Dermis blood vessel endothelial cell (primary cell): ENCODE data around the gene ATP2B2. TPM values are rescaled to one million over a fixed set of nuclear protein-coding genes. Genes with fewer than 3 reads are reported as not detected.

Experiments
- DNase-seq: peaks from one replicate; pipeline ENCODE4 v3.0.0; 2010
- total RNA-seq: library from RNA; depleted of rRNA; stranded (reverse); fragments of >200 nt; gene quantifications from 2 replicates; pipeline ENCODE4 v1.2.3, GENCODE V29; 2014

The ATP2B2 gene
- total RNA-seq, 1 donor from 2014 or later = not detected

DNA sequence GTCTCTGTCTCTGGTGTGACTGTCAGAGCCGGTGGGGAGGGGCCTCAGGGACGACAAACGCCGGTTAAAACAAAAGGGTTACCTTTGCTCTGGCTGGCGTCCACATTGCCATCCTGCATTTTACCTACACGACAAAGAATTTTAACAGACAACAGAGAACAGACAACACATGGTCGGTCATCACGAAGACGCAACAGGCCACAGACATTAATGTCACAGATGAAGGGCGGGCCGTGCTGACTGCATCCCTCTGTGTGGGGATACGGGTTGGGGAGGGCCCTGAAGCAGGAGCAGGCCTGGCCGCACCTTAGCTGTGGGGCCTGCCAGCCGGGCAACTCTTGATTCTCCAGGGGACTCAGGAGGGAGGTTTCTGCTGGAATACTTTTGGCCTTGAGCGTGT lies 126.2 kb downstream of the ATP2B2 start:
- DNase-seq = no peak

DNA sequence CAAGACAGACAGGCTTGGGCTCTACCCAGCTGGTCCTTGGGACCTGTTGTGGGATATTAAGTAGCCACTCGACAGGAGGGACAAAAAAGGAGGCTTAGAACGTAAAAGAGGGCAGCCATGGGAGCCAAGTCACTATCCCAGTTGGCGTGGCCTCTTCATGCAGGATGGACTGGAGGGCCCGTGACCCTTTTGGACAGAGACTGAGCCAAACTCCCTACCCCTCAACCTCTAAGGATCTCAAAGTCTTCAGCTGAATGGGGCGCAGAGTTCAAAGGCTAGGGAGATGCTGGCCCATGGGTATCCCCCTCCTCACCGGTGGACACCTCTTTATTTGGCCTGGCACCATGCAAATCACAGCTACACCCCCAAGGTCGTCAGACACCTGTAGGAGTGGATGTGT lies 126.6 kb downstream of the ATP2B2 start:
- DNase-seq = no peak

DNA sequence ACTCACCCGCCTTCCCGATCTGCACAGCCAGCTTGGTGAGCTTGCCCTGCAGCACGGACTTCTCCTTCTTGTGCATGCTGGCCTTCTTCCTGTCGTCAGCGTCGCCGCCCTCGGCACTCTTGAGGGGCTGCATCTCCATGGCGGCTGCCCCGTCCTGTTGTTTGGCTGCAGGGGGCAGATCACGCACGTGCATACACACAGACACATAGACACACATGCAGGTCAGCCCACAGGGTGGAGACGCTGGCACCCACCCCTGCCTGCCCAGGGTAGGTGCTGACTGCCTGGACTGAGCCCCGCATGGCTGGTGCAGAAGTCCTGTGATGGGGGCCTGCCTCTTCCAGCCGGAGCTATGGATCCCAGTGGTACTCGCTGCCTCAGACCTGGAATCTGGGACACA lies 127.1 kb downstream of the ATP2B2 start:
- DNase-seq = no peak

DNA sequence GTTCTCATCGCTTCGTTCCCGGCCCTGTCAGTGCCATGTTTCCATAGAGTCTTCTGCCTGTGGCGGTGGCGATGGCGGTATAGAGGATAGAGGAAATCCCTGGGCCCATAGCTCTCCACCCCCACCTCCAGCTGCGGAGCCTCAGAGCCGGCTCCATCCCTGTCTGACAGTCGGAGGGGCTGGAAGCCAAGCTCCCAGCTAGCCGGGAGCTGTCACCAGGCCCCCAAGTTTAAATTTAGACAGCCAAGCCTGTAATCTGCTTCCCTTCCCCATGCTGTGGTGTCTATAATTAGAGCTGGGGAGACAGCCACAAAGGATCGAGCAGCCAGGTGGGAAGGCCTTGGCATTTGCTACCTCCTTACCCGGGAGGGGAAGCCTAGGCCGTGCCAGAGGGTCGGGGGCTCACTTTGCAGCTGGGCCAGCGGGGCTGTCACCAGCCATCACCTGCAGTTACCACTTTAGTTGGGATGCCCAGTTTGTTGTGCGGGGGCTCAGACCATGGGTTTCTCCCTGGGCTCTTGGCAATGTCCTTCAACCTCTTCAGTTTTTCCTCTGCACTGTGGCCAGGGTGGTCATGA lies 128.1 kb downstream of the ATP2B2 start:
- DNase-seq = no peak

DNA sequence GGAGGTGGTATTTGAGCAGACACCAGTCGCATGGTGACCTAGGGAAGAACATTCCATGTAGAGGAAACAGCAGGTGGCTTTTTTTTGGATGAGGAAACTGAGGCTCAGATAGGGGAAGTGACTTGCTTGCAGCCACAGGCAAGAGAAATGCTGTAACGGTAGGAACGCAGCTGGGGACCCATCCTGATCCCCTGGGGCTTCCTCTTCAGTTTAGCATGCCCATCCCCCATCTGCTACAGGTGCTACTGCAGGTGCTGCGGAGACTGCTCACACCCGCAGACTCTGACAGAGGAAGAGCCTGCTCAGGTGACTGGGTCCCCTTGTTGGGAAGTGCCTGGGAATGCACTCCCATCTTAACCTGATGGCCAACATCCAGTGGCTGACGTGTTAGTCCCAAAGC lies 129.0 kb downstream of the ATP2B2 start:
- no peak for DNase-seq

DNA sequence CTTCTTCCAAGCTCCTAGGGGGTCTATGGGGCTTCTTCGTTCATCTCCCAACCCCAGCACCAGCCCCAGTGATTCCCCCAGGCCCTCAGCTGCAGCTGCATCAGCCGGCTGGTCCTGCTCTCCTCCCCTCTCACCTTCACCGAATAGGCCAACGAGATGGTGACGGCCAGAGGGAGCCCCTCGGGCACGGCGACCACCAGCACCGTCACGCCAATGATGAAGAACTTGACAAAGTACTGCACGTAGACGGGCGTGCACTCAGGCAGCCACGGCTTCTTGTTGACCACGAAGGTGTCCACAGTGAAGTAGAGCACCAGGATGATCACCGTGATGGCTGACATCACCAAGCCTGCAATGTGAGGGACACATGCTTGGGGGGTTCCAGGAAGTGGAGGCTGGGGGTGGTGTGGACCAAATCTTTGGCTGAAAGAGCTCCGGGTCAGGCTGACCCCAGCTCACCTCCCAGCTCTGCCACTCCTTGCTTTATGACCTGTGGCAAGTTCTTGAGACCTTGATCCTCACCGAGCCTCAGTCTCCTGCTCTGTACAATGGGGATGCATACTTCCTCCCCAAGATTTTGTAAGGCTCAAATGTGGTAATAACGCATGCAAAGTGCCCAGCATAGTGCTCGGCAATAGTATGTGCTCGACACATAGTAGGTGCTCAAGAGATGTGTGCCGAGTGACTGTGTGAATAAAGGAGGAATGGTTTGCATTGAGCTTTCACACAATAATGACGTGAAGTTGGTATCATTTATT lies 129.9 kb downstream of the ATP2B2 start:
- no peak for DNase-seq

DNA sequence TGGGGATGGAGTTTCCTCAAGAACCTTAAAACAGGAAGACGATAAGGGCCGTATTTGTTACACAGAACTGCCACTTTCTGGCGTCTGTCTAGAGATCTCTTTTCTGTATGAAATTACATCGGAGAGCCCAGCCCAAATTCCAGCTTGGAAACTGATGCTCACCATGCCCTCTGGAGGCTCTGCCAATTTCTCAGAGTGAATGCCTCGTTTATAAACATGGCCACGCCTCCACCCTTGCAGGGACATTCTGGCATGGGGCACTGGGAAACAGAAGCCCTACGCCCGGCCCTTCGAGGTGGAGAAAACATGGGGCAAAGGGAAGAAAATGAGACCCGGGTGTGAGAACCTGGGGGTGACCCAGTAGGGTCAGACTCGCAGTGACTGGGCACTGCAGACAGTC lies 131.1 kb downstream of the ATP2B2 start:
- DNase-seq = no peak

DNA sequence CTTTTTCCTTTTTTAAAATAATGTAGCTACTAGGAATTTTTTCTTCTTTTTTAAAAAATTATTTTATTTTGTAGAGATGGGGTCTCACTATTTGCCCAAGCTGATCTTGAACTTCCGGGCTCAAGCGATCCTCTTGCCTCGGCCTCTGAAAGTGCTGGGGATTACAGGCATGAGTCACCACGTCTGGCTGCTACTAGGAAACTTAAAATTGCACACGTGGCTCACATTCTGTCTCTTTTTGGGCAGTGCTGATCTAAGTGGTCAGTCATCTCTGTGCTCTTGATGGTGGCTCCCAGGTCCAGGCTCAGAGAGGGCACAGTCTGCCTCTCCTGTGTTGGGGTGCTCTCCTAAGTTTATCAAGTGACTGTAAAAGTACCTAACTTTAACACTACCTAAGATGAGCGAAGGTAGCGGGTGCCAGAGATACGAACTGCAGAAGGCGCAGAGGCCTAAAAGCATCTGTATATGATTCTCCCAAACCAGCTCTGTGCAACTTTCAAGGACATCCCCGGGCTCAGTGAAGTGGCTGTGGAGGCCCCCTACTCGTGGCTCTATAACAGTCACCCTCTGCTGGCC lies 131.6 kb downstream of the ATP2B2 start:
- DNase-seq = no peak

DNA sequence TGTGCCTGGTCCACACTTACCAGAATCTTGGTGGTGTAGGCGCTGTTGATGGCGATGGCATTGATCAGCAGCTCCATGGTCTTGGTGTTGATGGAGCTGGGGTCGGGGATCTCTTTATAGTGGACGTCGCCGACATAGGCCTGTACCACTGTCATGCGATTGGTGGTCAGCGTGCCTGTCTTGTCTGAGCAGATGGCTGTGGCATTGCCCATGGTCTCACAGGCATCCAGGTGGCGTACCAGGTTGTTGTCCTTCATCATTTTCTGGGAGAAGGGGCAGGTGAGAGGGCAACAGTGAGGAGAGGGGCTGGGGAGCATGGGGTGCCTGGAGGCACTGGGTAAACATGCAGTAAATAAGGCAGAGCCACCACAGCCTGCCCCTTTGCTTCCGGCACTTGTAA lies 133.6 kb downstream of the ATP2B2 start:
- no peak for DNase-seq

DNA sequence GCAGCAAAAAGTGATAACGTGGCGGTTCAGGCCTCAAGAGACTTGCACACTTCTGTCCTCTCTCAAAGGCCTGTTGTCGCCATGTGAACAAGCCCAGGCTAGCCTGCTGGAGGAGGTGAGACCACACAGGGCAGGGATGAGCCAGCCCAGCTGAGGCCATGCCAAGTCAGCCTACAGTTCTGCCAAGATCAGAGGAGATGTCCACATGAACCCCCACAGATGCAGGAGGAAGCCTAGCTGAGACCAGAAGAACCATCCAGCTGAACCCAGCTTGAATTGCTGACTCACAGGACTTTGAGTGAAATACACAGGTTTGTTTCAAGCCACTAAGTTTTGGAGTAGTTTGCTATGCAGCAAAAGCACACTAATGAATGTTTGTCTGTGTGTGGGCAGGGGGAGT lies 134.2 kb downstream of the ATP2B2 start:
- DNase-seq = no peak

DNA sequence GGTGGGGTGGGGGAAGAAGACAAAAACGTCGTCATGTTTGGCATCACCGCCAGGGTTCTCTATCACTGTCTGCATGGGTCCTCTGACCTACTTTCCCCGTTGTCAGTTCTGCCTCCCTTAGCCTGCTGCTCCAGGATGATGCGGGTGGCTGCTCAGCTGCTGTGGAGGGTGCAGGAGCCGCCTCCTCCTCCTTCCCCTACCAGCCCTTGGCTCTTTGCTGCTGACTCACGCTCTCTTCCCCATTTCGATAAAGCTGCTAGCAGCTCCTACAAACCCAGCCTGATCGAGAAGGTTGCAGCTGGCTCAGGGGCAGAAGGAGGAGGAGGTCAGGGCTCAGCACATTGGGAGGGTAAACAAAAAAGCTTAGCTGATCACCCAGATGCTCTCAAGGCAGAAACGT lies 135.0 kb downstream of the ATP2B2 start:
- DNase-seq = no peak

DNA sequence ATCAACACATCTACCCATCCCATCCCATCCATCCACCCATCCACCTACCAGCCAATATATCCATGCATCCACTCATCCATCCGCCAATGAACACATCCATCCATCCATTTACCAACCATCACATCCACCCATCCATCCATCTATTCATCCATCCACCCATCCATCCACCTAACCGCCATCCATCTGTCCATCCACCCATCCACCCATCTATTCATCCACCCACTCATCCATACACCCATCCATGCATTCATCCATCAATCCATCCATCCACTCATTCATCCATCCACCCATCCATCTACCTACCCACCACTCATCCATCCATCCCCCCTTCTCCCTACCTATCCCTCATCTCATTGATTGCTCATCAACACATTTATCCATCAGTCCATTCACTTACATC lies 136.9 kb downstream of the ATP2B2 start:
- DNase-seq = no peak

DNA sequence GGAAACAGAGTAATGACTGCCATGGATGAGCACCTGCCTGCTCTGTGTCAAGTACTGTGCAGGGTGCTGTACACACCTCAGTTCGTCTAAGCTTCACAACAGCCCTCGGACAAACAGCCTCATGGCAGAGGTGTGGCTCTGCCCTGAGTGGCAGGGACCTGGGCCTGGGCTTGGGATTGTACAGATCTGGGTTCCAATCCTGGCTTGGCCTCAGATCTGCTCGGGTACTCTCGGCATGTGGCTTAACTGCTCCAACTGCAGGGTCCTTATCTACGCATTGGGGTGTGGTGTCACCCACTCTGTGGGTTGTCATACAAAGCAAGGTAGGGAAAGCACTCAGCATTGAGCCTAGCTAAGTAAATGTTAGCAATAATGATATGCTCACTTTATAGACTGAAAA lies 137.9 kb downstream of the ATP2B2 start:
- DNase-seq = no peak

DNA sequence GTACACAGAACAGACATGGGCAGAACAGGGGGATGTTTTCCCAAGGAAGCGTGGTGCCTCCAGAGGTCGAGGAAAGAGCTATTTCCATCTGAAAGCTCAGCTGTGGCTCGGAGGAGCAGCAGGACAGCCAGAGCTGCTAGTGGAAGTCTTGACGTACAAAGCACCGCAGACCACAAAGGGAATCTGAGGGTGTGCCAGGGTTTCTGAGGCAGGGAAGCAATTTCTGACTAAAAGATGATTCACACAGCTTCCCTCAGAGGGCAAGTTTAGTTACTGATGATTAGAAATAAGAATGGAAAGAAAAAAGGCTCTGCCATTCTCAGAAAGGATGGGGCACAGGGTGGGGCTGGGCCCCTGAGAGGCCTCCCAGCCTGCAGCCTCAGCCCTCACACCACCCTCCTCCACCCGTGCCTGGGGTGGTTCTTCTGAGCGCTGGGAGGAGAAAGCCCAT lies 138.7 kb downstream of the ATP2B2 start:
- DNase-seq = peak; percentile 71

DNA sequence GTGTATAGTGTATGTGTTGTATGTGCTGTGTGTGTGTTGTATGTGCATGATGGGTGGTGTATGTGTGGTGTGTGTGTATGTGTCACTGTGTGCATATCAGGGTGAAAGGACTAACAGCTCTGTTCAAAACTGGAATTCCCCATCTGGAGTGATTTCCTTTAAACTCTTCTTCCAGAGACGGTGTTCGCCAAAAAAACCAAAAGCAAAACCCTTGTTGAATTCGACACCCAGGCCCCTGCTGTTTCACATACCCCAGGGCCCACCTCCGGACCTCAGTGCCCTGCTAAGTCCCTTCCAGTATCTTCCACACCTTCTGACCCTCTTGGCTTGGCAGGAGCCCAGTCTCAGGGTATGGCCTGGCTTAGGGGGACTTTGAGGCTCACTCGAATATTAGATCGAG lies 139.6 kb downstream of the ATP2B2 start:
- DNase-seq = no peak

DNA sequence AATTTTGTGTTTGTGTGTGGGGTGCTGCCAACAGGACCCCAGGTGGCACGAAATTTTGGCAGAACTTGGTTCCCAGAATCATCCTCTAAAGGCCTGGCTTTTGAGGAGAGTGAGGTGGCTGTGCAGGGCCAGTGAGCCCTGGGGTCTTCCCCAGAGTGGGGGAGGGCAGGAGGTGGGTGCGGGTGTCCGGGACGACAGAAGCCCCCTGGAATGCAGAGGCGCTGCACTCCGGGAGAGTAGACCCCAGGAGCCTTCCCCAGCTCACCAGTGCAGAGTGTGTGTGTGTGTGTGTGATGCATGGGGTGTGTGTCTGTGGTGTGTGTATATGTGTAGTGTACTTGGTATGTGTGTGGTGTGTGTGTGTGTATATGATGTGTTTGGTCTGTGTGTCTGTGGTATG lies 140.1 kb downstream of the ATP2B2 start:
- no peak for DNase-seq

DNA sequence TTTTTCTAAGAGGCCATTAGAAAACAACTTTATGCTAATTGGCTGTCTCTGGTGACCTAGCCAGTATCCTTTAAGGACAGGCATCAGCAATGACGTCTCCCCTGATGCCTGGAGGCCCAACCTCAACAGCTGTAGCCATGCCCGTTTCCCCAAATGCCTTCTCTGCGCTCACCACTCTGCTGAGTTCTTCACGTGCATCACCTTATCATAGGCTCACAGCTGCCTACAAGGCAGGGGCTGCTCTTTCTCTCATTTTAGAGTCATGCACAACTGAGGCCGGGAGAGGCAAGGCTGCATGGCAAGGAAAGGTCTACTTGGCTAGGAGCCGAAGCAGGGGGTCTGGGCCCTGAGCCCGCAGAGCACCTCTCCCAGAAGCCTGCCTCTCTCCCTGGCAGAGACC lies 140.6 kb downstream of the ATP2B2 start:
- no peak for DNase-seq

DNA sequence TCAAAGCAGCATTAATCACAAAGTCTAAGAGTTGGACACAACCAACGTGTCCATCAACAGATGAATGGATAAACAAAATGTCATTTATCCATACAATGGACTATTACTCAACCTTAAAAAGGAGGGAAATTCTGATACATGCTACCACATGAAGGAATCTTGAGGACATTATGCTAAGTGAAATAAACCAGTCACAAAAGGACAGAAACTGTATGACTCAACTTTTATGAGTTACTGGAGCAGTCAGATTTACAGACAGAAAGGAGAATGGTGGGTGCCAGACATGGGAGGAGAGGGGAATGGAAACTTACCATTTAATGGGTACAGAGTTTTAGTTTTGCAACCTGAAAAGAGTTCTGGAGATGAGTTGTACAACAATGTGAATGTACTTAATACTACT lies 141.5 kb downstream of the ATP2B2 start:
- no peak for DNase-seq

DNA sequence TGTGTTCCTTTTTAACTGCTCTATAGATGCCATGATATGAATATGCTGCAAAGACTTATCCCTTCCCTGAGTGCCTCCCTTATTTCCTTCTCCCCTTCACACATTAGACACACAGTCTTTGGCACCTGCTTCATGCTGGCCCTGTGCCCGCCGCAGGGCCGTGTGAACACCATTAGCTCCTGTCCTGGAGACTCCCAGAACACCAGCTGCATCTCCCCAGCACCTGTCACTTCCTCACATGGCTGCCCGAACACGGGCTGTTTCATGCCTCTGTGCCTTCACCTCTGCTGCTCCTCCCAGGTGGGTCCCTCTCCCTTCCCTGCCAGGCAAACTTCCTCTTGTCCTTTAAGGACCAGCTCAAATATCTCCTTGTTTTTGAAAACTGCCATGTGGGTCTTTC lies 144.0 kb downstream of the ATP2B2 start:
- no peak for DNase-seq

DNA sequence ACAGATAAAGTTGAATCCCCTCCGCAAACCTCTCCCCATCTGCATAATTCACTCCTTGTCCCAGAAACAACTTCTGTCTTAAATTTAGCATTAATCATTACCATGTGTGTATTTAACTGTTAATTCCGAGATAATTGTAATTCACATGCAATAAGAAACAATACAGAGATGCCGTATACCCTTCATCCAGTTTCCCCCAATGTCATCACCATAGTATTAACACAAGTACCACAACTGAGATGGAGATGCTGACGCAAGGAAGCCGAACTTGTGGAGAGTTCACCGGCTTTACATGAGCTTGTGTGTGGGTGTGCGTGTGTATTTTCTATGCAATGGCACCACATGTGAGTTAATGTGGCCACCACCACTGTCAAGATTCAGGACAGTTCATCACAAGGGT lies 144.9 kb downstream of the ATP2B2 start:
- no peak for DNase-seq

DNA sequence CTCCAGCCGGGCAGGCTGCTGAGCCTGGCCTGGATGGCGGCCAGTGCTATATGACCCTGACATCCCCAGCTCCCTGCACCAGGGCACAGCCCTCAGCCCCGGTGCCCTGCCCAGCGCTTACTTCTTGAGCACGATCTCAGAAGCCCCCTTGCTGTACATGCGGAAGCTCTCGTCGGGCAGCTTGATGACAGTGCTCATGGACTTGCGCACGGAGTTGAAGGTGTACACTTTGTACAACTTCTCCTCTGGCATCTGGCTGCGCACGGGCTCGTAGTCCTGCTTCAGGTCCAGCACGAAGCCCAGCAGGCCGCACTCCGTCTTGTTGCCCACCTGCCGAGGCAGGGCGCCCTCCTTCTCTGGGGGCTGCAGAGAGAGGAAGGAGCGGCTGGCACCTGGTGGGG lies 145.6 kb downstream of the ATP2B2 start:
- DNase-seq = no peak

DNA sequence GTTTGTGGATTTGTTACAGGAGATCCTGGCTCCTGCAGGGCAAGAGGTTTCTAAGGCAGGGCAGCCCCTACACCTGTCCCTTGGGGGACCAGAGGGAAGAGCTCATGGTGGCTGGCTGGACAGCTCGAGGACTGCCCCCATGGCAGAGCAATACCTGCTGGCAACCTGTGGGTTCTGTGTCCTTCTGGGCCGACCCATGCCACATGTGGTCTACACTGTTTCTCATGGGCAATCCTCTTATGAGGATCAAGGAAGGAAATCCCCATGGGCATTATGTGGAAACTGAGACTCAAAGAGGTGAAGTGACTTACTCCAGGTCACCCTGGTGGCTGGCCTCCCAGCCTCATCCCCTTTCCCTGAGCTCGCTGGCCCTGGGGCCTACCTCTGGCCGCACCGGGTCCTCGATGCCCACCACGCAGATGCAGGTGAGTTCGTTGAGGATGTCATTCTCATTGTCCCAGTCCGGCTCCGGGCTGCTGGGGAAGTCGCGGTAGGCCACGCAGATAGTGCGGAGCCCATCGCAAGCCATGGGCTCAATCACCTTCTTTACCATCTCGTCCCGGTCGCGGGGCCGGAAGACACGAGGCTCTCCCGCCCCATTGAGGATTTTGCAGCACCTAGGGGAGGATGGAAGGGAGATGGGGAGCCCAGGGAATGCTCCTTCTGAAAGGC lies 146.9 kb downstream of the ATP2B2 start:
- no peak for DNase-seq

DNA sequence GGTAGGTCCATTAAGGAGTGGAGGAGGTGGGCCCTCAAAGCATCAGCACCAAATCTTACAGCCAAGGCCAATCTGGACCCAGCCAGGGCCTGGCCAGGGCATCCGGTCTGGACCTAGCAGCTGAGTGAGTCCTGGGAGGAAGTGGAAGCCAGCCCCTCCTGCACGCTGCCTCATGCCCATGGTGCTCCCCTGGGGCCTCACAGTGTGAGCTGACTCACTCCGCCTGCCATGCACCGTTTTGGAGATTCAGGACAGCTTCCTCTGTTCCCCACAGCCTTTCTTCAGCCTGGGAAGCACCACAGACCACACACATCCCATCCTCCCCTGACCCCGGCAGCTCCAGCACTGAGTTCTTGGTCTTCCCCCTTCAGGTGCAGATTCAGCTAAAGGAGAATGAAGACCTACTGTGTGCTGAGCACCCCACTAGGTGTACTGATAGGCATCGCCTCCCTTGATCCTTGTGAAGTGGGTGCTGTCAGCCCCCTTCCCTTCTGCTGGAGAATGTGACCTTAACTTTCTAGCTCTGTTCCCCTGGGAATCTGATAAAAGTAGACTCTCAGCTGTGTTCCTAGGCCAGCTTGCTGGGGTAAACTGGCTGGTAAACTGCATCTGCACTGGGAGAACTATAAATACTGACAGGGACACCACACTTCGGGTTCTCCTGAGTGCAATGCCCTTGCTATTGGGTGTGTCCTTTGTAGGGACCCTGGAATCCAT lies 147.6 kb downstream of the ATP2B2 start:
- peak; percentile 80 for DNase-seq
